Smooth muscle cell of the brain vasculature (primary cell): Measurements from ENCODE around the gene SLC1A7.

Source experiments
- DNase-seq: peaks from one replicate; pipeline ENCODE4 v3.0.0-alpha.2; 2012; ENCODE audit warnings: low read depth, low spot score

The SLC1A7 gene

GRCh38 chr1:53134042-53134485 lies 8.4 kb downstream of the SLC1A7 start:
- no peak for DNase-seq

GRCh38 chr1:53133261-53134041 lies 9.0 kb downstream of the SLC1A7 start:
- DNase-seq, result no peak

GRCh38 chr1:53132176-53132575 lies 10.3 kb downstream of the SLC1A7 start:
- DNase-seq, result no peak

GRCh38 chr1:53131590-53131938 lies 10.9 kb downstream of the SLC1A7 start:
- DNase-seq, result no peak

- DNase-seq, result no peak
These were observed 11.4 kb downstream of the SLC1A7 start for GRCh38 chr1:53130878-53131589.

GRCh38 chr1:53130598-53130877 lies 11.9 kb downstream of the SLC1A7 start:
- DNase-seq, result no peak

GRCh38 chr1:53129891-53130597 lies 12.4 kb downstream of the SLC1A7 start:
- DNase-seq, result no peak

- DNase-seq, result no peak
These were observed 14.0 kb downstream of the SLC1A7 start for GRCh38 chr1:53128401-53128800.

- DNase-seq, result no peak
These were observed 14.9 kb downstream of the SLC1A7 start for GRCh38 chr1:53127546-53127945.

GRCh38 chr1:53126495-53126894 lies 15.9 kb downstream of the SLC1A7 start:
- no peak for DNase-seq

- no peak for DNase-seq
These were observed 16.6 kb downstream of the SLC1A7 start for GRCh38 chr1:53125623-53126360.

GRCh38 chr1:53125122-53125521 lies 17.3 kb downstream of the SLC1A7 start:
- no peak for DNase-seq

- DNase-seq, result no peak
These were observed 18.8 kb downstream of the SLC1A7 start for GRCh38 chr1:53123453-53124140.

- DNase-seq, result no peak
These were observed 19.5 kb downstream of the SLC1A7 start for GRCh38 chr1:53122961-53123413.

- no peak for DNase-seq
These were observed 20.1 kb downstream of the SLC1A7 start for GRCh38 chr1:53122201-53122885.

GRCh38 chr1:53121319-53122172 lies 20.9 kb downstream of the SLC1A7 start:
- no peak for DNase-seq

GRCh38 chr1:53120659-53121058 lies 21.8 kb downstream of the SLC1A7 start:
- no peak for DNase-seq

- no peak for DNase-seq
These were observed 24.6 kb downstream of the SLC1A7 start for GRCh38 chr1:53117836-53118235.

GRCh38 chr1:53116933-53117600 lies 25.4 kb downstream of the SLC1A7 start:
- no peak for DNase-seq
